ENCODE data around the gene COX4I1. TPM values are rescaled to one million over a fixed set of nuclear protein-coding genes. Genes with fewer than 3 reads are reported as not detected.

COX4I1 gene
- polyA plus RNA-seq, 3 donors = 985 to 1,312 (median 1,132) TPM

- H2AFZ ChIP-seq (ENCODE audit: insufficient read depth, low read depth, low read length, poor library complexity, severe bottlenecking) = no peak overlapping the region
- no peak for TF ChIP-seq CTCF (IDR thresholded peaks at IDR 0.05)
- H3K9me3 ChIP-seq (replicated peaks in 1 of 2; ENCODE audit: control insufficient read depth in 1 of 2, insufficient read depth in 1 of 2, low read length in 2 of 2) = peaks cover 0 to 3% of the 10 kb centered on the region in 2 donors
- H3K36me3 Mint-ChIP-seq = peaks cover 4 to 7% of the 10 kb centered on the region in 2 donors
- intact Hi-C loops (cut with micrococcal nuclease) = no loop called here
- H3K4me2 ChIP-seq (replicated peaks; ENCODE audit: extremely low read depth, low read length, poor library complexity, severe bottlenecking) = no peak overlapping the region
- no peaks in the 10 kb centered on the region for H3K79me2 ChIP-seq (ENCODE audit: insufficient read depth, low read length)
- H3K4me1 ChIP-seq (ENCODE audit: control insufficient read depth in 1 of 2, insufficient read depth in 2 of 2, low read length in 2 of 2) = peaks cover 43 to 46% of the 10 kb centered on the region in 2 donors
- H3K4me3 Mint-ChIP-seq = no peak overlapping the region
- 98% methylated on average over 4 of the region's 9 CpGs for WGBS (ENCODE audit: insufficient coverage)
- H3K4me3 ChIP-seq (replicated peaks in 1 of 3; ENCODE audit: low read depth in 2 of 3, low read length in 3 of 3) = no peak overlapping the region
- H4K20me1 ChIP-seq (ENCODE audit: insufficient read depth, low read length) = no peaks in the 10 kb centered on the region
- H3K27me3 ChIP-seq (ENCODE audit: control insufficient read depth in 2 of 2, insufficient read depth in 2 of 2, low read length in 2 of 2) = no peaks in the 10 kb centered on the region
- no peak for DNase-seq
- H3K27me3 Mint-ChIP-seq (ENCODE audit: low read depth in 3 of 3) = peaks cover 1 to 9% (median 6%) of the 10 kb centered on the region in 3 donors
- H3K27ac Mint-ChIP-seq = no peak overlapping the region
- H3K9ac ChIP-seq (ENCODE audit: insufficient read depth, low read length, poor library complexity, severe bottlenecking) = no peak overlapping the region
- no peak overlapping the region for H3K27ac ChIP-seq (ENCODE audit: low read depth in 1 of 2, low read length in 2 of 2)
- H3K36me3 ChIP-seq (replicated peaks in 1 of 2; ENCODE audit: control insufficient read depth in 1 of 2, insufficient read depth in 2 of 2, low read length in 2 of 2) = no peaks in the 10 kb centered on the region
- H3K4me1 Mint-ChIP-seq = peaks cover 54% of the 10 kb centered on the region
- peaks cover 0 to 10% (median 3%) of the 10 kb centered on the region in 7 donors for H3K9me3 Mint-ChIP-seq
Measured at GRCh38 chr16:85842848-85843247, 43.4 kb downstream of the COX4I1 start.

GRCh38 chr16:85843471-85844168, 44.1 kb downstream of the COX4I1 start:
- WGBS (ENCODE audit: insufficient coverage) = 81% methylated on average over 10 of the region's 11 CpGs
- Histone ChIP-seq H3K79me2 (ENCODE audit: insufficient read depth, low read length) (no peaks in the 10 kb centered on the region), H3K9ac (ENCODE audit: insufficient read depth, low read length, poor library complexity, severe bottlenecking) (no peak overlapping the region), H3K4me2 (replicated peaks; ENCODE audit: extremely low read depth, low read length, poor library complexity, severe bottlenecking) (no peak overlapping the region), H3K27ac (ENCODE audit: low read depth in 1 of 2, low read length in 2 of 2) (no peak overlapping the region), H3K27me3 (ENCODE audit: control insufficient read depth in 2 of 2, insufficient read depth in 2 of 2, low read length in 2 of 2) (no peaks in the 10 kb centered on the region), H3K4me1 (ENCODE audit: control insufficient read depth in 1 of 2, insufficient read depth in 2 of 2, low read length in 2 of 2) (peaks cover 41 to 44% of the 10 kb centered on the region in 2 donors), H4K20me1 (ENCODE audit: insufficient read depth, low read length) (no peaks in the 10 kb centered on the region), H3K9me3 (replicated peaks in 1 of 2; ENCODE audit: control insufficient read depth in 1 of 2, insufficient read depth in 1 of 2, low read length in 2 of 2) (peaks cover 0 to 3% of the 10 kb centered on the region in 2 donors), H3K36me3 (replicated peaks in 1 of 2; ENCODE audit: control insufficient read depth in 1 of 2, insufficient read depth in 2 of 2, low read length in 2 of 2) (no peaks in the 10 kb centered on the region), H3K4me3 (replicated peaks in 1 of 3; ENCODE audit: low read depth in 2 of 3, low read length in 3 of 3) (no peak overlapping the region), H2AFZ (ENCODE audit: insufficient read depth, low read depth, low read length, poor library complexity, severe bottlenecking) (no peak overlapping the region)
- Mint-ChIP-seq H3K36me3 (peaks cover 3 to 5% of the 10 kb centered on the region in 2 donors), H3K4me1 (peaks cover 51% of the 10 kb centered on the region), H3K27me3 (ENCODE audit: low read depth in 3 of 3) (peaks cover under 1 to 9% (median 6%) of the 10 kb centered on the region in 3 donors), H3K4me3 (no peak overlapping the region), H3K9me3 (peaks cover 0 to 10% (median 3%) of the 10 kb centered on the region in 7 donors), H3K27ac (no peak overlapping the region)
- DNase-seq = no peak
- no peak for TF ChIP-seq CTCF (IDR thresholded peaks at IDR 0.05)
- intact Hi-C loops (cut with micrococcal nuclease) = no loop called here

All from CD14-positive monocyte (primary cell).